Activated CD4-positive, CD25-positive, alpha-beta regulatory T cell treated with anti-CD3 and anti-CD28 coated beads, Interleukin-2, amount 50 U/mL, for 24 hours (primary cell): Measurements from ENCODE around the gene SNED1.

Source experiments
- ATAC-seq, 2 donors: fragments of 150-1000 bp; cut with Tn5 transposase; one replicate each; pipeline ENCODE4 v1.10.0; 2021; ENCODE audit warnings: mild to moderate bottlenecking in 1 of 2, moderate library complexity in 1 of 2

The SNED1 gene

GRCh38 chr2:240960309-240960970 is 38.0 kb upstream of the SNED1 start:
- no peak for ATAC-seq

- no peak for ATAC-seq
Observed at GRCh38 chr2:240960971-240961876, 37.2 kb upstream of the SNED1 start.

GRCh38 chr2:240961910-240962299 is 36.5 kb upstream of the SNED1 start:
- no peak for ATAC-seq

GRCh38 chr2:240962300-240963064 is 35.9 kb upstream of the SNED1 start:
- ATAC-seq, result no peak

GRCh38 chr2:240963065-240963867 is 35.2 kb upstream of the SNED1 start:
- no peak for ATAC-seq

GRCh38 chr2:240963868-240964703 is 34.3 kb upstream of the SNED1 start:
- no peak for ATAC-seq

GRCh38 chr2:240964704-240965295 is 33.6 kb upstream of the SNED1 start:
- no peak for ATAC-seq

- ATAC-seq, result no peak
Observed at GRCh38 chr2:240965296-240965904, 33.0 kb upstream of the SNED1 start.

- ATAC-seq, result no peak
Observed at GRCh38 chr2:240965905-240966456, 32.4 kb upstream of the SNED1 start.

- no peak for ATAC-seq
Observed at GRCh38 chr2:240966457-240966905, 31.9 kb upstream of the SNED1 start.

GRCh38 chr2:240966906-240967680 is 31.3 kb upstream of the SNED1 start:
- no peak for ATAC-seq

GRCh38 chr2:240967681-240968621 is 30.5 kb upstream of the SNED1 start:
- no peak for ATAC-seq

- ATAC-seq, result no peak
Observed at GRCh38 chr2:240968731-240969624, 29.4 kb upstream of the SNED1 start.

GRCh38 chr2:240970104-240970503 is 28.3 kb upstream of the SNED1 start:
- ATAC-seq, result no peak

- ATAC-seq, result no peak
Observed at GRCh38 chr2:240970816-240971215, 27.6 kb upstream of the SNED1 start.

GRCh38 chr2:240972201-240972600 is 26.2 kb upstream of the SNED1 start:
- ATAC-seq, result no peak
